Activated B cell treated with CpG ODN at 0.5 μM for 24 hours (primary cell): ENCODE measurements around the gene MTUS2. TPM values are rescaled to one million over a fixed set of nuclear protein-coding genes. Genes with fewer than 3 reads are reported as not detected.

ENCODE experiments used
- ATAC-seq: fragments of 200-7000 bp; cut with Tn5 transposase; one replicate; pipeline ENCODE4 v1.10.0; 2021; ENCODE audit warnings: low read depth, mild to moderate bottlenecking, moderate library complexity
- CTCF ChIA-PET: fragments of 350-600 bp; sonication (Branson Sonifier 250); formaldehyde crosslinking; loops from one replicate; lab custom pipeline; 2021; ENCODE audit warnings: antibody characterized with exemption; lab: Charles Lee
- POLR2A ChIA-PET: fragments of 350-600 bp; sonication (Branson Sonifier 250); formaldehyde crosslinking; loops from one replicate; lab custom pipeline; 2021; ENCODE audit warnings: antibody characterized with exemption; lab: Charles Lee
- DNase-seq: peaks from one replicate; pipeline ENCODE4 v3.0.0; 2022
- H3K27ac Mint-ChIP-seq: one replicate; pipeline ENCODE4 v1.8.0; 2020; ENCODE audit warnings: mixed read lengths
- H3K27me3 Mint-ChIP-seq: one replicate; pipeline ENCODE4 v1.8.0; 2021; ENCODE audit warnings: mixed read lengths
- H3K36me3 Mint-ChIP-seq: one replicate; pipeline ENCODE4 v1.8.0; 2021; ENCODE audit warnings: low read depth, mixed read lengths
- H3K4me1 Mint-ChIP-seq: one replicate; pipeline ENCODE4 v1.8.0; 2021; ENCODE audit warnings: mixed read lengths
- H3K4me3 Mint-ChIP-seq: one replicate; pipeline ENCODE4 v1.8.0; 2020; ENCODE audit warnings: mild to moderate bottlenecking, mixed read lengths
- H3K9me3 Mint-ChIP-seq: one replicate; pipeline ENCODE4 v1.8.0; 2020; ENCODE audit warnings: mixed read lengths
- CTCF ChIP-seq: fragments of 200-600 bp; IDR thresholded peaks from one replicate; pipeline ENCODE4 v1.8.0; 2022; ENCODE audit warnings: antibody characterized with exemption, mild to moderate bottlenecking
- intact Hi-C: fragments of 100-400 bp; cut with micrococcal nuclease; formaldehyde crosslinking; loops from one replicate; pipeline ENCODE4 v1.15.1; 2024
- total RNA-seq: library from RNA; stranded (reverse); gene quantifications from 2 replicates; pipeline ENCODE4 v1.2.3, GENCODE V29; 2022

The MTUS2 gene
- total RNA-seq, 1 donor from 2014 or later = not detected

GRCh38 chr13:29396446-29396845 is 576.3 kb downstream of the MTUS2 start:
- POLR2A ChIA-PET = no interaction called here
- H3K4me3 Mint-ChIP-seq = no peak overlapping the region
- peaks cover 30% of the 10 kb centered on the region for H3K27me3 Mint-ChIP-seq
- no peaks in the 10 kb centered on the region for H3K9me3 Mint-ChIP-seq
- no peak for ATAC-seq
- no peaks in the 10 kb centered on the region for H3K36me3 Mint-ChIP-seq
- TF ChIP-seq CTCF = no peak
- intact Hi-C loops = no loop called here
- no peak for DNase-seq
- H3K4me1 Mint-ChIP-seq = no peaks in the 10 kb centered on the region
- CTCF ChIA-PET = no interaction called here
- H3K27ac Mint-ChIP-seq = no peak overlapping the region

GRCh38 chr13:29397265-29397664 is 577.1 kb downstream of the MTUS2 start:
- intact Hi-C loops = no loop called here
- CTCF ChIA-PET = no interaction called here
- no peak overlapping the region for H3K4me3 Mint-ChIP-seq

GRCh38 chr13:29402166-29402636 is 582.1 kb downstream of the MTUS2 start:
- intact Hi-C loops = no loop called here
- DNase-seq (no peak), ATAC-seq (no peak)
- H3K9me3 Mint-ChIP-seq = no peaks in the 10 kb centered on the region
- CTCF ChIA-PET = no interaction called here
- TF ChIP-seq CTCF = no peak
- H3K4me1 Mint-ChIP-seq = no peaks in the 10 kb centered on the region
- POLR2A ChIA-PET = no interaction called here
- H3K27me3 Mint-ChIP-seq = peaks cover 7% of the 10 kb centered on the region
- H3K36me3 Mint-ChIP-seq = no peaks in the 10 kb centered on the region
- H3K27ac Mint-ChIP-seq = no peak overlapping the region
- H3K4me3 Mint-ChIP-seq = no peak overlapping the region

More at GRCh38 chr13:29397265-29397664, 577.1 kb downstream of the MTUS2 start:
- H3K27ac Mint-ChIP-seq = no peak overlapping the region
- no peak for TF ChIP-seq CTCF
- ATAC-seq = no peak
- no peaks in the 10 kb centered on the region for H3K36me3 Mint-ChIP-seq
- H3K27me3 Mint-ChIP-seq = peaks cover 27% of the 10 kb centered on the region
- H3K4me1 Mint-ChIP-seq = no peaks in the 10 kb centered on the region
- POLR2A ChIA-PET = no interaction called here
- DNase-seq = no peak
- no peaks in the 10 kb centered on the region for H3K9me3 Mint-ChIP-seq

- TF ChIP-seq CTCF = no peak
- H3K27me3 Mint-ChIP-seq = no peaks in the 10 kb centered on the region
- H3K36me3 Mint-ChIP-seq = no peaks in the 10 kb centered on the region
- intact Hi-C loops = no loop called here
- CTCF ChIA-PET = no interaction called here
- H3K27ac Mint-ChIP-seq = no peak overlapping the region
- no peak for DNase-seq
- no peaks in the 10 kb centered on the region for H3K9me3 Mint-ChIP-seq
- no peaks in the 10 kb centered on the region for H3K4me1 Mint-ChIP-seq
- POLR2A ChIA-PET = no interaction called here
- ATAC-seq = no peak
- H3K4me3 Mint-ChIP-seq = no peak overlapping the region
Observed at GRCh38 chr13:29405401-29405800, 585.3 kb downstream of the MTUS2 start.

- peaks cover 6% of the 10 kb centered on the region for H3K9me3 Mint-ChIP-seq
- no peak overlapping the region for H3K4me3 Mint-ChIP-seq
- no peak for DNase-seq
- intact Hi-C loops = no loop called here
- no peaks in the 10 kb centered on the region for H3K4me1 Mint-ChIP-seq
- ChIA-PET CTCF (no interaction called here), POLR2A (no interaction called here)
- TF ChIP-seq CTCF = no peak
- peaks cover 5% of the 10 kb centered on the region for H3K27me3 Mint-ChIP-seq
- H3K36me3 Mint-ChIP-seq = no peaks in the 10 kb centered on the region
- H3K27ac Mint-ChIP-seq = no peak overlapping the region
- no peak for ATAC-seq
Observed at GRCh38 chr13:29411481-29411880, 591.3 kb downstream of the MTUS2 start.
